ENCODE results near the gene GBP7. TPM values are rescaled to one million over a fixed set of nuclear protein-coding genes. Genes with fewer than 3 reads are reported as not detected.

GBP7 gene
- total and polyA plus RNA-seq, 8 donors, result 0.09 TPM; not detected in 7

DNA sequence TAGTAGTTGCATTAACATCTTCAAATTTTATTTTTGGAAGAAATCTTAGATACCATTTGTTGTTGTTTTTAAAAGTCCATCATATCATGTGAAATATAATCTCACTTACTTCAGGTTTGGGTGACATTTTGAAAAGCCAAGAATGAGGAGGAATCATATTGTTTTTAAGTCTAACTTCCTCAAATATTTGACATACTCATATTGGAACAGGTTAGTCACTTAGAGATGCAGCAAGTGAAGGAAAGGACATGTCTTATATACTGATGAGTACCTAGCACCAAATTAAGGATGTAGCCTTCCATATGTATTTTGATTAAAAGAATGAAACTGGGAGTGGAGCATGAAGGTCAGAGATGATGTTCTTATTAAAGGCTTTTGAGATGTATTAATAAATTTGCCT lies 73.8 kb downstream of the GBP7 start:
- TF ChIP-seq, protein P1, sequence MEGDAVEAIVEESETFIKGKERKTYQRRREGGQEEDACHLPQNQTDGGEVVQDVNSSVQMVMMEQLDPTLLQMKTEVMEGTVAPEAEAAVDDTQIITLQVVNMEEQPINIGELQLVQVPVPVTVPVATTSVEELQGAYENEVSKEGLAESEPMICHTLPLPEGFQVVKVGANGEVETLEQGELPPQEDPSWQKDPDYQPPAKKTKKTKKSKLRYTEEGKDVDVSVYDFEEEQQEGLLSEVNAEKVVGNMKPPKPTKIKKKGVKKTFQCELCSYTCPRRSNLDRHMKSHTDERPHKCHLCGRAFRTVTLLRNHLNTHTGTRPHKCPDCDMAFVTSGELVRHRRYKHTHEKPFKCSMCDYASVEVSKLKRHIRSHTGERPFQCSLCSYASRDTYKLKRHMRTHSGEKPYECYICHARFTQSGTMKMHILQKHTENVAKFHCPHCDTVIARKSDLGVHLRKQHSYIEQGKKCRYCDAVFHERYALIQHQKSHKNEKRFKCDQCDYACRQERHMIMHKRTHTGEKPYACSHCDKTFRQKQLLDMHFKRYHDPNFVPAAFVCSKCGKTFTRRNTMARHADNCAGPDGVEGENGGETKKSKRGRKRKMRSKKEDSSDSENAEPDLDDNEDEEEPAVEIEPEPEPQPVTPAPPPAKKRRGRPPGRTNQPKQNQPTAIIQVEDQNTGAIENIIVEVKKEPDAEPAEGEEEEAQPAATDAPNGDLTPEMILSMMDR (IDR thresholded peaks at IDR 0.05), result no peak
- ATAC-seq, result no peak
- Histone ChIP-seq H3K4me1 (no peaks in the 10 kb centered on the region), H3K36me3 (no peaks in the 10 kb centered on the region), H3K4me3 (no peak overlapping the region), H3K27me3 (no peaks in the 10 kb centered on the region), H3K27ac (no peak overlapping the region), H3K9me3 (no peaks in the 10 kb centered on the region)
- intact Hi-C loops (cut with DNase I), result no loop called here
- FAIRE-seq, result no peak
- DNase-seq, result no peak

DNA sequence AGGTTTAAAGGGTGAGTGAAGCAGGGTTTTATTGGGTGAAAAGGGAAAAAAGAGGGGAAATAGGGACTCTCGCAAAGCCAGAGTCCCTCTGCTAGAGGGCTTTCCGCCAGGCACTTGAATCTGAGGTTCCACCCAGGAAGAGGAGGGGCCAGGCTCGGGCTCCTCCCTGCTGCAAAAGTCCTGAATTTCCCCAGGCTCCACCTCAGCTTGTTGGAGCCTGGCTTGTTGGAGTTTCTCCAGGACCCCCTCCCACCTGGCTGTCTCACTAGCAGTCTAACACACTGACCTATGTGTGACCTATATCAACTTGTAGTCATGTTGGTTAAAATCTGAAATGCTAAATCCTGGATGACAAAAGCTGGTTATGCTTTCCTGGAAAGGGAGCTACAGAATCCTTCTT lies 75.4 kb downstream of the GBP7 start:
- no peak overlapping the region for H3K27ac ChIP-seq
- intact Hi-C loops (cut with DNase I), result no loop called here
- 66 to 85% methylated on average over 3 of the region's 3 CpGs for WGBS, 2 donors
- no peaks in the 10 kb centered on the region for H3K27me3 ChIP-seq
- H3K4me3 ChIP-seq, result no peak overlapping the region
- ATAC-seq, result no peak
- DNase-seq, result no peak
- H3K4me1 ChIP-seq, result no peaks in the 10 kb centered on the region
- no peaks in the 10 kb centered on the region for H3K9me3 ChIP-seq
- TF ChIP-seq, protein P1 (IDR thresholded peaks at IDR 0.05), result no peak
- H3K36me3 ChIP-seq, result no peaks in the 10 kb centered on the region
- FAIRE-seq, result no peak

DNA sequence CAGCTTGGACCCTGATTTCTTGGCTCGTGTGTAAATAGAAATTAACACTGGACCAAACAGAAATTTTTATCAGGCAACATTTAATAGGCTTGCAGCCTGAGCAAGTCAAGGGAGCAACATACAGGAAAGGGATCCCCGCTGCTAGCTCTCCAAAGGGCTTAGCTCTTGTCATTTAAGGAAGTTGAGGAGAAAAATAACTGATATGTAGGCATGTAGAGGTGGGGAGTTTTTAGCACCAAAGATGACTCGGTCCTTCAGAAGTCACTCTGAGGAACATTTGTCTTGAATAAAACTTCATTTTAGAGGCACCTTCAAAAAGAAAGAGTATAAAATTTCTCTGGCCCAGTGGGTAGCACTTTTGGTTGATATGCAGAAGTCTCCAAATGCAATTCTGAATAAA lies 76.9 kb downstream of the GBP7 start:
- FAIRE-seq, result no peak
- intact Hi-C loops (cut with DNase I), result no loop called here
- no peak for DNase-seq
- WGBS, 2 donors, result 55 to 66% methylated on average over 3 of the region's 3 CpGs
- TF ChIP-seq, protein P1 (IDR thresholded peaks at IDR 0.05), result no peak
- Histone ChIP-seq H3K4me1 (no peaks in the 10 kb centered on the region), H3K36me3 (no peaks in the 10 kb centered on the region), H3K9me3 (no peaks in the 10 kb centered on the region), H3K27ac (no peak overlapping the region), H3K27me3 (no peaks in the 10 kb centered on the region), H3K4me3 (no peak overlapping the region)
- no peak for ATAC-seq

DNA sequence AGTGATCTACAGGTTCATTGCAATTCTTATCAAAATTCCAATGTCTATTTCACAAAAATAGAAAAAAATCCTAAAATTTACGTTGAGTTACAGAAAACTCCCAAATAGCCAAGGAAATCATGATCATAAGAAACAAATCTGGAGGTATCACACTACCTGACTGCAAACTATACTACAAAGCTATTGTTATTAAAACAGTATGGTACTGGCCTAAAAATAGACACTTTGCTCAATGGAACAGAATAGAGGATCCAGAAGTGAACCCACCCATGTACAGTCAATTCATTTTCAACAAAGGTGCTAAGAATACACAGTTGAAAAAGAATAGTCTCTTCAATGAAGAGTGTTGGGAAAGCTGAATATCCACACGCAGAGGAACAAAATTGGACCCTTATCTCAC lies 80.1 kb downstream of the GBP7 start:
- no peak for FAIRE-seq
- no peak overlapping the region for H3K27ac ChIP-seq
- WGBS, 2 donors, result 66 to 76% methylated on average over 2 of the region's 2 CpGs

DNA sequence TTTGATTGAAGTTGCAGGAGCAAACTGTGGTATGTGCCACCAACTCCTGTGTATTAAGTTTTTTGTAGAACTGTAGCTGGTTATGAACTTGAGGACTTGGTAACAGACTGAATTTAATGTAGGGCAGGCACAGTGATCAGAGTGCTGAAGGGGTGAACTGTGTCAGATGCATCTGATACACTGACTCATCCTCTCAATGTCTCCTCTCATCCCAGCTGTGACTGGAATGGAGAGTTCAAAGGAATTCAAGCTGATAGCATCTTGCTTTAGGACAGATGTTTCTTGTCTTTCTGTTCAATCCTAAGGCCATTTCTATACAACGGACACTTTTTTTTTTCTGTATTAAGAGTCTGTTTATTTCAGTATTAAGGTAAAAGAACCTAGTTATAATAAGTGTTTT lies 85.8 kb downstream of the GBP7 start:
- no peak overlapping the region for H3K27ac ChIP-seq
- WGBS, 2 donors, result 78% methylated on average over 1 of the region's 1 CpG
- H3K9me3 ChIP-seq, result no peaks in the 10 kb centered on the region
- DNase-seq (no peak), FAIRE-seq (no peak), ATAC-seq (no peak)
- TF ChIP-seq, protein P1 (IDR thresholded peaks at IDR 0.05), result no peak
- H3K27me3 ChIP-seq, result no peaks in the 10 kb centered on the region
- no peaks in the 10 kb centered on the region for H3K36me3 ChIP-seq
- intact Hi-C loops (cut with DNase I), result no loop called here
- no peak overlapping the region for H3K4me3 ChIP-seq
- no peaks in the 10 kb centered on the region for H3K4me1 ChIP-seq

More for the DNA sequence above, 80.1 kb downstream of the GBP7 start:
- H3K9me3 ChIP-seq, result no peaks in the 10 kb centered on the region
- H3K36me3 ChIP-seq, result no peaks in the 10 kb centered on the region
- no peak overlapping the region for H3K4me3 ChIP-seq
- ATAC-seq (no peak), DNase-seq (no peak)
- TF ChIP-seq, protein P1 (IDR thresholded peaks at IDR 0.05), result no peak
- H3K27me3 ChIP-seq, result no peaks in the 10 kb centered on the region
- no peaks in the 10 kb centered on the region for H3K4me1 ChIP-seq
- intact Hi-C loops (cut with DNase I), result no loop called here
